GM21526 (cell line): ENCODE measurements around the gene HLA-B.
"Not testable (repeated sequence)": the region's sequence is repeated elsewhere in the genome, so short reads cannot be mapped to it uniquely, and the experiment has no call there.

ENCODE experiments used
- ATAC-seq: cut with Tn5 transposase; IDR thresholded peaks from one replicate; pipeline ENCODE4 v1.9.1; 2021; ENCODE audit warnings: moderate library complexity; ENCODE audit not compliant: unreplicated experiment, low FRiP score

HLA-B gene

DNA sequence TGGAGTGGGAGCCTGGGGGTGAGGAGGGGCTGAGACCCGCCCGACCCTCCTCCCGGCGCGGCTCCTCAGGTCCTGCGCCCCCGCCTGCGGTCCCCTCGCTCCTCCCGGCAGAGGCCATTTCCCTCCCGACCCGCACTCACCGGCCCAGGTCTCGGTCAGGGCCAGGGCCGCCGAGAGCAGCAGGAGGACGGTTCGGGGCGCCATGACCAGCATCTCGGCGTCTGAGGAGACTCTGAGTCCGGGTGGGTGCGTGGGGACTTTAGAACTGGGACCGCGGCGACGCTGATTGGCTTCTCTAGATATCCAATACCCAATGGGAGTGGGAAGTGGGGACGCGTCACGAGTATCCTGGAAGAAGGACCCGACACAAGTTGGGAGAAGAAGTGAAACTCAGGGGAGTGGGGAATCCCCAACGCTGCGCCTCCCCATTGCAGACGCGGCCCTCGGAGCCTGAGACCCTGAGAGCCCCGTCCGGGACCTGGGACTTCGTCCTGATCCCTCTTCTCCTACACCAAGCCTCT lies at the start of gene HLA-B:
Gene HLA-B, minus strand, starts transcription at position 234 of the 521 bp plus-strand sequence. Its CDS starts 21 bp downstream, at position 213.
- ATAC-seq: peak; percentile 63

- no peak for ATAC-seq
These were observed 49.0 kb upstream of the HLA-B start for GRCh38 chr6:31405996-31406395.

DNA sequence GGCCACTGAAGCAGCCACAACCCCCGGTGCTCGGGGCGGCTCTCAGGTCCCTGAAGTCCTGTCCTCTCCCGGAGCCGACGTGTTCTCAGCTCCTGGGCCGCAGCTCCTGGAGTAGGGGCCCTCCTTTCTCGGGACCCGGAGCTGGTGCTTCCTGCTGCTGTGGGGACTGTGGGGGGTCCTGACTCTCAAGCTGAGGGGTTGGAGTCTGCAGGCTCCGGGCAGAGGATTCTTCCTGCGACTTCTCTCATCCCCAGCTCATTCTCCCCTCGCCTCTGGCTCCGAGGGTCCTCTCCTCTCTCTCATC lies 47.0 kb upstream of the HLA-B start:
- ATAC-seq: not testable (repeated sequence)

DNA sequence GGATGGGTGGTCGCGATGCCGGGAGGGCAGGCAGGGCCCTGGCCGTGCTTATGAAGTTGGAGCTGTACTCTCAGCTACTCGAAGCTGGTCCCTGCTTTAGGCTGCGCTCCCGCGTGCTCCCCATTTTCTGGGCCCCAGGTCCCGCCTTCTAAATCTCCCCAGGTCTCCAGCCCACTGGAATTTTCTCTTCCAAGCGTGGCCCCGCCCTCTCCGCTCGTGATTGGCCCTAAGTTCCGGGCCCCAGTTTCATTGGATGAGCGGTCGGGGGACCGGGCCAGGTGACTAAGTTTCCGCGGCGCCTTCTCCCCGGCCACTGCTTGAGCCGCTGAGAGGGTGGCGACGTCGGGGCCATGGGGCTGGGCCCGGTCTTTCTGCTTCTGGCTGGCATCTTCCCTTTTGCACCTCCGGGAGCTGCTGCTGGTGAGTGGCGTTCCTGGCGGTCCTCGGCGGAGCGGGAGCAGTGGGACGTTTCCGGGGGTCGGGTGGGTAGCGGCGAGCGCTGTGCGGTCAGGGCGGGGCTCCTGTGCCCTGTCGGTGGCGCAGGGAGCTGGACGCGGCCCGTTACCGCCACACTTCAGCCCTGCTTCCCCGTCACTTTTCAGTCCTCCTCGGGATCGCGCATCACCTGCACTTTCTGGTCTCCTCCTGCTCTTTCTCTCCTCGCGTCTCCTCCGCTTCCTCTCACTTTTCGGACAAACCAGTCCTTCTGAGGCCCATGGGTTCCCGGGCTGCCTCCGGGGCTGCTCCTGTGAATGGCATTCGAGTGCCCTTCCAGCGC lies 46.5 kb upstream of the HLA-B start, which contains the start of gene MICA:
Gene MICA, plus strand, starts transcription at position 313 of the 778 bp plus-strand sequence. Its CDS starts 38 bp downstream, at position 351.
- ATAC-seq: peak; percentile 57

DNA sequence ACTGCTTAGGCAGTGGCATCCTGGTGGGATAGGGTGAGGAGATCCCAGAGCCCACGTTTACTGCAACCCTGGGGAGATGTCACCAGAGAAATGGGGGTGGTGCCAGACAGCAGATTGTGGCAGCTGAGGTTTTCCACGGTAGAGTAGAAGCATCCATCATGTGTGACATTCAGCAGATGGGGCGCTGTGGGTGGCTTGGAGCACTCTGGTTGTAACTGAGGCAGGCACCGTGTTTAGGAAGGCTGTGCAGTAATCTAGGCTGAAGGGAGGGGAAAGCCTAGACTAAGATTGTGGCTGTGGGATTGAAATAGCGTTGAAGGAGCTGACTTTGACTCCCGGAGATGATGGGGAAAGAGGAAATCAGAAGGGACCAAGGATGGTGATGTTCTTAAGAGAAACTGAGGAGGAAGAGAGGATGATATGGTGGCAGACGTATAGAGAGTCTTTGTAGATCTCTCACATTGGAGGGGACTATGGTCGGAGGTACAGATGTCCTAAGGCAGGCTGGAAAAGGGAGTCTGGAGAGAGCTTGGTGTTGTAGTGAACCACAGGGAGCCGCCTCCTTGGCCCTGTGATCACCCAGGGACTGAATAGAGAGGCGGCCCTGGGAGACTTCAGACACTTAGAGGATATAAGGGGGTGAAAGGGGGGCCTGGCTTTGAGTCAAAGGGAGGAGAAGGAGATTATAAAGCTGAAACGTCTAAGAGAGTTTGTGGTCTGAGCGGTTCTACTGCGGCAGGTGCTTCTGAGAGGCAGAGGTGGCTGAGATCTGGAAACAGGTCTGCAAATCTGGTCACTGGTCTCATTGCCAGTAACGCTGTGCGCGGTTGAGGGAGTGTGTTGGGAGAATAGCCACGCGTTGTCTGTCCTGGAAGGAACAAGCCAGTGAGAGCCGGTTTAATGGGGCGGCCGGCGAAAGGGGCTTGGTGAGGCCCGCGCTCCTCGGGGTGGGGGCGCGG lies 45.6 kb upstream of the HLA-B start:
- no peak for ATAC-seq

DNA sequence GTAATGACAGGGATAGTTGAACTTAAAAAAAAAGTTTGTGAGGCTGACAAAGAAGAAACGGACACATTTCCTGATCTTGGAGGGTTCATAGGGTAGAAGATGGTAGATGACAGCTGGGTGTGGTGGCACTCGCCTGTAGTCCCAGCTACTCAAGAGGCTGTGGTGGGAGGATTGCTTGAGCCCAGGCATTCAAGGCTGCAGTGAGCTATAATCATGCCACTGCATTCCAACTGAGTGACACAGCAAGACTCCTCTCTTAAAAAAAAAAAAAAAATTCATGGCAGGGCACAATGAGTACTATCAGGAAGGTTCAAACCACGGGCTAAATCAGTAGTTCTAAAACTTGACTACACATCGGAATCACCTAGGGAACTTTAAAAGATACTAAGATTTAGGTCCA lies 44.4 kb upstream of the HLA-B start:
- ATAC-seq: no peak

GRCh38 chr6:31400467-31401289 lies 43.7 kb upstream of the HLA-B start:
- ATAC-seq: no peak

- ATAC-seq: no peak
These were observed 42.8 kb upstream of the HLA-B start for GRCh38 chr6:31399589-31400466.

DNA sequence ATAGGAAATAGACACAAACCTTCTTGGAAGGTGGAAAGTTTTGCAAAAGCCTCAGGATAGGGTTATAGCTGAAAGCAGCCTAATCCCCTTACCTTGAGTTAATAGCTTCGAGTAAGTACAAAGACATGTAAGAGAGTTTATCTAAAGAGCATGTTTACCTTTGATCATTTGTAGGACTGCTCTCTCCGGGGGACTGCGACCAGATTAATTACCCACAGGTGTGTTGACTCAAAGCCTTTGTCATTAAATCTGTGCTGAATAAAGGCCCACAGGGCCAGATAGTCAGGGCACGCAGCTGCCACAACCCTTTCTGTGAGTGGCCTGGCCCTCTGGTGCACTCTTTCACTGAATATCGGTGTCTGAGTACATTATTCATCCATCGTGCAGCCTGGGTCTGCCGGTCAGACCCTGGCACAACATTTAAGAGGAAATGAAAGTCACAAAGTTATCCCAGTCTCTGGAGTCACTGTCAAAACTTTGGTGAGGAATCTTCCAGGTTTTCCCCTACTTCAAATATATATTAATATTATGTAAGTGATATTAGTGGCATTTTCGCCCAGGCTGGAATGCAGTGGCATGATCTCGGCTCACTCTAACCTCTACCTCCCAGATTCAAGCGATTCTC lies 41.0 kb upstream of the HLA-B start:
- no peak for ATAC-seq

DNA sequence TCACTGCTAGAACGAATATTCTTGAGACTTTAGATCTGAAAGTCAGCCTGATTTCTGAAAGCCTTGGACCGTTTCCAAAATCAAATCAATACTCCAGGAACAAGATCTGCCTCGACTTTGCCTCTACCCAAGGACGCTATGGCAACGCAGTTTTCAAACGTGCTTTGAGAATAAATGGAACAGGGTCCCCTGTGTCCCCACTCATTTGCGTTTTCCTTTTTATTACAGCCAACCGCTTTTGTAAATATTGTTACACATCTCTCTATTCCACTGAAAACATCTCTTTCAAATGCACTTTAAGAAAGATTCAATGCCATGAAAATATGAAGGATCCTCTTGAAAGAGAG lies 40.1 kb upstream of the HLA-B start:
- not testable (repeated sequence) for ATAC-seq

GRCh38 chr6:31396422-31397152 lies 39.6 kb upstream of the HLA-B start:
- ATAC-seq: no peak

DNA sequence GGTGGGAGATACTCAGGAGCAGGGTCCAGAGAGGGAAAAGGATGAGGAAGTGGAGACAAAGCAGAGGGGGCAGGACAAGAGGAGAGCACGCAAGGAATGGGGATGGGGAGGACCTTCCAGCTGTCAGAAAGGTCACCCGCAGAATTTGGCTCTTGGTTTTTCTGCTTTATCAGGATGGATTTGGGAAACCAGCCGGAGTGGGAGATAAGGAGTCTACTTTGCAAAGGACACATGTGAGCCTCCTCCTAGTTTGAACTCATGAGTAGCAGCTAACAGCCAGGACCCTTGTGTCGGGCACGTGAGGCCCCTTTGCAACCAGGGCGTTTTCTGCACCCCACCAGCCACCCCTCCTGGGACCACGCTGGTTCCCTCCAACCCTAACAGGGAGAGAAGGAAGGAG lies 38.9 kb upstream of the HLA-B start:
- ATAC-seq: no peak

DNA sequence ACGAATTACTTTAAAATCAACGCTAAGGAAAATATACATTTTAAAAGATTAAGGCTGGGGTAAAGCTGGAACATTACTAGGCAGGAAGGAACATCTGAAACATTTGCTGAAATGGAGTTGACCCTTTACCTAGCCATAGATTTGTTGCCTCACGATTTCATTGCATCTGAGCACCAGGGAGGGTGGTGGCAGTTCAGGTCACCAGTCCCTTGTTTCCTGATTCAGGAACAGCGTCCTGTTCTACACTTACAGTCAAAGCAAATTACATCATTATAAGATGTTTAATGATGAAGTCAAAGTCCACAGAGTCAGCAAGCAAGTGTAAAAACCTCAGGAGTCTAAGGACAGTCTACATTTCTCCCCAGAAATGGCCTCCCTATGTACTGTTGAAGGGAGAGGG lies 37.4 kb upstream of the HLA-B start:
- ATAC-seq: no peak

GRCh38 chr6:31393932-31394331 lies 37.0 kb upstream of the HLA-B start:
- ATAC-seq: no peak

- not testable (repeated sequence) for ATAC-seq
These were observed 32.8 kb upstream of the HLA-B start for GRCh38 chr6:31389802-31390132.

DNA sequence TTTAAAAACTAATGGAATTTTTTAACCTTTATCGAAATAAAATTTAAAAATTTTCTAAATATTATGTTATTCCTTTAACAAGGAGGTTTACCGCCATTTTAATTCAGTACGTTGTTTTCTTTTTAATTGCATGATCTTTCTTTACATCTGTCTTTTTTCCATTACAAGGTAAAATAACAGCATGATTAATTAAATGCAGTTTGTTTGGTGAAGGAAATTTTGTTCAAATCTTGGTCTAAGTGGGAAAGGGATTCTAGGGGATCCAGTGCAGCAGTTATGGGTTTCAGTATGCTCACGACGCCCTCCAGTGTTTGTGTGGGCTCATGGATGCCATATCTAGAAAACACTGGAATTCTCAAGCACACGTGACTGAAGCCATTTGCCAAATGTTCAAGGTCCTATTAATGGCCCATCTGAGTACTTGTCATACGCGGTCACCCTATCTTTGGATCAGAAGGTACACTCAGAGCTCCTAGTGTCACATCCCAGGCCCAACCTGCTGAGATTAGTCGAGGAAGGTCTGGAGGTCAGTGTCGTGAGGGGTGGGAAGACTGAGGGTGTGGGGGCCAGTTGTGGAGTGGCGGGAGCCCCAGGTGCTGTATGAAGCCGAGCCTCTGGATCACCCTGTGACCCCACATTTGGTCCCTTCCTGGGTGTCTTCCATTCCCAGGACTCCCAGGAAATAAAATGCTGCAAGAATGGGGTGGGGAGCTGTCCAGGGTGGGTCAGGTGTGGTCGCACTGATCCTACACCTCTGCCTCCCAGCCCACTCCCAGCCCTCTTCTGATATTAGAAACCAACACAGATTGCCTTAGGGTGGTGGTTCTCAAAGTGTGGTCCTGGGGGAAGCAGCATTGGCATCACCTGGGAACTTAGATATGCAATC lies 32.2 kb upstream of the HLA-B start:
- not testable (repeated sequence) for ATAC-seq

GRCh38 chr6:31386977-31387376 lies 30.0 kb upstream of the HLA-B start:
- ATAC-seq: no peak

DNA sequence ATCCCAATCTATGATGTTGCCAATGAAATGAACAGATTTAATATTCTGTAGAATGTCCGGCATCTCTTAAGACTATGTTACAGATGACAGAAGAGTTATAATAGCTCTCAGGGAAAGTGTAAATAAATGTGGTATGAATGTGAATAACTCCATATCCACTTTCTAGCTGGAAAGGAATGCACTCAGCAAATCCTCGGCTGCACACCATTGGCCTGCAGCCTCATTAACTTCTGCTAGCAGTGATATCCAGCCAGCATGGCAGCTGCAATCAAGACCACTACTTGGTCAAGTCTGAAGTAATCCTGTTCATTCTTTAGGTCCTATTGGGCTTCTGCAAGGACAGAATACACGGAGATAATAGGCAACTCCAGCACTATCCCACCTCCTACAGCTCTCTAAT lies 29.1 kb upstream of the HLA-B start:
- ATAC-seq: no peak
